Bronchial epithelial cell (primary cell): Measurements from ENCODE around the gene C11orf86. TPM values are rescaled to one million over a fixed set of nuclear protein-coding genes. Genes with fewer than 3 reads are reported as not detected.

Source experiments
- DNase-seq: peaks from one replicate; pipeline ENCODE4 v3.0.0-alpha.2; 2010; ENCODE audit warnings: low read depth
- FAIRE-seq: peaks from 2 replicates; lab custom pipeline; 2011; peaks lifted over from hg19 to GRCh38; lab: Jason Lieb, UNC
- H3K27me3 ChIP-seq: 2 replicates; pipeline ENCODE4 v1.5.1; 2011; ENCODE audit warnings: low read length; ENCODE audit not compliant: control insufficient read depth, insufficient read depth
- H3K36me3 ChIP-seq: 2 replicates; pipeline ENCODE4 v1.5.1; 2011; ENCODE audit warnings: low read length; ENCODE audit not compliant: control insufficient read depth, insufficient read depth
- H3K4me3 ChIP-seq: 2 replicates; pipeline ENCODE4 v1.5.1; 2011; ENCODE audit warnings: mild to moderate bottlenecking, low read depth, low read length, control low read depth
- CTCF ChIP-seq: IDR thresholded peaks from 2 replicates; pipeline ENCODE4 v1.5.1; 2011; ENCODE audit warnings: mild to moderate bottlenecking, moderate library complexity, low read length, control low read depth, inconsistent platforms; ENCODE audit not compliant: insufficient read depth, severe bottlenecking
- total RNA-seq: library from RNA; depleted of rRNA; stranded (reverse); fragments of >200 nt; gene quantifications from 2 replicates; pipeline ENCODE4 v1.2.1, GENCODE V29; 2014

The C11orf86 gene
- not detected in 2 replicates for total RNA-seq

DNA sequence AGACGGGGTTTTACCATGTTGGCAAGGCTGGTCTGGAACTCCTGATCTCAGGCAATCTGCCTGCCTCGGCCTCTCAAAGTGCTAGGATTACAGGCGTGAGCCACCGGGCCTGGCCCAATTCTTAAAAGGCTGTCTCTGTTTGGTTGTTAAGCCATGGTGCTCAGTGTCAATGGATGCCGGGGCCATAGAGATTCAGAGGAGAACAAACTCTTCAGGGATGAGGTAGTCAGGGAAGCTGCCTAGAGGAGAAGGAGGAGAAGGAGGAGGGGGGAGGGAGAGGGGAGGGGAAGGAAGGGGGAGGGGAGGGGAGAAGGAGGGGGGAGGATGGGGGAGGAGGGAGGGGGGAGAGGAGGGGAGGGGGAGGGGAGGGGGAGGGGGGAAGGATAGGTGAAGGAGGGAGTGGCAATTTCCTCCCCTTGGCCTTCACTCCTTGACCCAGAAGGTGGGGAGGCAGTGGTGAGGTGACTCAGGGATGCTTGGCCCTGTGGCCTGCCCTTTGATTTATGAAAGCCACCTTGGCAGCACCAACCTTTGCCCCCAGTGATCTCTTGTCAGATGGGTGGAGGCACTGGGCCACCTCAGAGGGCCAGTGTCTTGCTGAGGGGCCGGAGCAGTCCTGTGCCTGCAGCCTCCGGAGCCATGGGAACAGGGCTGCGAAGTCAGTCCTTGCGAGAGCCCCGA lies at the start of gene C11orf86:
TSS of gene C11orf86 (plus strand) at position 581 of the 681 bp plus-strand sequence. CDS start at position 640, 59 bp downstream.
- Histone ChIP-seq H3K27me3 (no peaks in the 10 kb centered on the region), H3K36me3 (no peaks in the 10 kb centered on the region), H3K4me3 (no peak within 1 kb of the TSS)
- no peak for TF ChIP-seq CTCF
- DNase-seq, result no peak
- FAIRE-seq, result no peak

DNA sequence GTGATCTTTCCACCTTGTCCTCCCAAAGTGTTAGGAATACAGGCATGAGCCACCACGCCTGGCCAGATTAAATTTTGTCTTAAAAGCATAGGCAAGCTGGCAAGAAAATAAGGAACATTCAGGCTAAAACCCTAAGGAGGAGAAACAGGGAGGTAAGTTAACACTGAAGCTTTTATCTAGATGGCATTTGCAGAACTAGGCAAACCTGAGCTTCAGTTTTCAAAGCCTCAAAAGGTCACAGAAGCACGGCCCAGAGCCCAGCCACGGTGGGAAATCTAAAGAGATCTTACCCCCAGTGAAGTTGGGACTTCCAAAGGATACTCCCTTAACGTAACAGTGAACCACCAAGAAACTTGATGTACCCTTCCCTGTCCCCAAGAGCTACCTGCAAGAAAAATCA lies 45.4 kb upstream of the C11orf86 start:
- no peak for DNase-seq
- no peak for TF ChIP-seq CTCF
- Histone ChIP-seq H3K27me3 (no peaks in the 10 kb centered on the region), H3K4me3 (no peak overlapping the region), H3K36me3 (no peaks in the 10 kb centered on the region)
- no peak for FAIRE-seq

- no peak overlapping the region for H3K4me3 ChIP-seq
- no peaks in the 10 kb centered on the region for H3K27me3 ChIP-seq
- DNase-seq, result no peak
- H3K36me3 ChIP-seq, result no peaks in the 10 kb centered on the region
- no peak for FAIRE-seq
- TF ChIP-seq CTCF, result no peak
These were observed 42.6 kb upstream of the C11orf86 start for GRCh38 chr11:66932543-66932942.

- Histone ChIP-seq H3K27me3 (no peaks in the 10 kb centered on the region), H3K4me3 (no peak overlapping the region), H3K36me3 (no peaks in the 10 kb centered on the region)
- DNase-seq (no peak), FAIRE-seq (no peak)
- no peak for TF ChIP-seq CTCF
These were observed 41.6 kb upstream of the C11orf86 start for GRCh38 chr11:66933531-66933930.

GRCh38 chr11:66934950-66935779 lies 39.9 kb upstream of the C11orf86 start:
- DNase-seq, result no peak
- TF ChIP-seq CTCF, result no peak
- Histone ChIP-seq H3K27me3 (no peaks in the 10 kb centered on the region), H3K36me3 (no peaks in the 10 kb centered on the region), H3K4me3 (no peak overlapping the region)
- no peak for FAIRE-seq
